ENCODE results near the gene MASP2.

The MASP2 gene

GRCh38 chr1:11062965-11063401 lies 15.9 kb upstream of the MASP2 start:
- TF ChIP-seq POLR2A (IDR thresholded peaks at IDR 0.05; ENCODE audit: low read length) (no peak), GATA1 (IDR thresholded peaks at IDR 0.05; ENCODE audit: low read depth, low read length) (no peak)
- no peak for DNase-seq

GRCh38 chr1:11061652-11062365 lies 14.8 kb upstream of the MASP2 start:
- no peak for DNase-seq
- TF ChIP-seq GATA1 (IDR thresholded peaks at IDR 0.05; ENCODE audit: low read depth, low read length) (no peak), POLR2A (IDR thresholded peaks at IDR 0.05; ENCODE audit: low read length) (no peak)

GRCh38 chr1:11059968-11060830 lies 13.2 kb upstream of the MASP2 start, which contains the start of gene SRM:
Gene SRM (minus strand): TSS chr1:11060018. CDS start chr1:11059943, 75 bp downstream.
- peak; percentile 91 to 95 for DNase-seq
- TF ChIP-seq GATA1 (IDR thresholded peaks at IDR 0.05; ENCODE audit: low read depth, low read length): no peak
- peak; percentile 78 for TF ChIP-seq POLR2A (IDR thresholded peaks at IDR 0.05; ENCODE audit: low read length)

GRCh38 chr1:11059155-11059967 lies 12.3 kb upstream of the MASP2 start:
- TF ChIP-seq GATA1 (IDR thresholded peaks at IDR 0.05; ENCODE audit: low read depth, low read length): no peak
- no peak for TF ChIP-seq POLR2A (IDR thresholded peaks at IDR 0.05; ENCODE audit: low read length)
- DNase-seq: peak; percentile 41 to 68

- no peak for DNase-seq
- TF ChIP-seq POLR2A (IDR thresholded peaks at IDR 0.05; ENCODE audit: low read length) (no peak), GATA1 (IDR thresholded peaks at IDR 0.05; ENCODE audit: low read depth, low read length) (no peak)
Observed at GRCh38 chr1:11058595-11059154, 11.6 kb upstream of the MASP2 start.

- DNase-seq: no peak
- TF ChIP-seq GATA1 (IDR thresholded peaks at IDR 0.05; ENCODE audit: low read depth, low read length) (no peak), POLR2A (IDR thresholded peaks at IDR 0.05; ENCODE audit: low read length) (no peak)
Observed at GRCh38 chr1:11058026-11058425, 11.0 kb upstream of the MASP2 start.

GRCh38 chr1:11057477-11057876 lies 10.4 kb upstream of the MASP2 start:
- DNase-seq: no peak
- no peak for TF ChIP-seq GATA1 (IDR thresholded peaks at IDR 0.05; ENCODE audit: low read depth, low read length)
- TF ChIP-seq POLR2A (IDR thresholded peaks at IDR 0.05; ENCODE audit: low read length): no peak

- TF ChIP-seq POLR2A (IDR thresholded peaks at IDR 0.05; ENCODE audit: low read length) (no peak), GATA1 (IDR thresholded peaks at IDR 0.05; ENCODE audit: low read depth, low read length) (no peak)
- no peak for DNase-seq
Observed at GRCh38 chr1:11056504-11056903, 9.5 kb upstream of the MASP2 start.

GRCh38 chr1:11055676-11056075 lies 8.6 kb upstream of the MASP2 start:
- DNase-seq: no peak
- no peak for TF ChIP-seq GATA1 (IDR thresholded peaks at IDR 0.05; ENCODE audit: low read depth, low read length)
- TF ChIP-seq POLR2A (IDR thresholded peaks at IDR 0.05; ENCODE audit: low read length): no peak

- DNase-seq: no peak
- TF ChIP-seq GATA1 (IDR thresholded peaks at IDR 0.05; ENCODE audit: low read depth, low read length) (no peak), POLR2A (IDR thresholded peaks at IDR 0.05; ENCODE audit: low read length) (no peak)
Observed at GRCh38 chr1:11054666-11055065, 7.6 kb upstream of the MASP2 start.

GRCh38 chr1:11054181-11054580 lies 7.1 kb upstream of the MASP2 start:
- TF ChIP-seq GATA1 (IDR thresholded peaks at IDR 0.05; ENCODE audit: low read depth, low read length): no peak
- DNase-seq: no peak

- TF ChIP-seq GATA1 (IDR thresholded peaks at IDR 0.05; ENCODE audit: low read depth, low read length): no peak
- TF ChIP-seq POLR2A (IDR thresholded peaks at IDR 0.05; ENCODE audit: low read length): no peak
- DNase-seq: peak; percentile 32 to 34
Observed at GRCh38 chr1:11053758-11054137, 6.7 kb upstream of the MASP2 start.

Measured in erythroblast (primary cell).